ENCODE results near the gene HEPHL1. TPM values are rescaled to one million over a fixed set of nuclear protein-coding genes. Genes with fewer than 3 reads are reported as not detected.

The HEPHL1 gene
- total RNA-seq, 2 donors from 2014 or later: not detected

DNA sequence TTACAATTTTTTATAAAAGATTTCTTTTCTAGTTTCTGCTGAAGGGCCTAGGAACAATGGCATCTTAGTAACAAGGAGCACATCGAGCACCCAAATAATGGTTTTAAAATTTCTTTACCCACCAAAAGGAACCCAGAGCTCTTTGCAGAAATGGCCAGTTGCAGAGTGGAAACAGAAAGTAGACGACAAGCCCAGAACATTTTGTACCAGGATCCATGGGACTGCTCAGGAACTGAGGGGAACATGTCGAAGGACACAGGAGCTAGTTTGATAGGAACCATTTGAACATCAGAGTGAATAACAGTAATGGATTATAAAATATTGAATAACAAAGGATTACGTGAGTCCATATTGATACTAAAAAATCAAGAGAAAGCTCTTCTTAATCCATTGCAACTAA is 124.8 kb downstream of the HEPHL1 start:
- Histone ChIP-seq H3K27me3 (replicated peaks; ENCODE audit: insufficient read depth) (no peaks in the 10 kb centered on the region), H3K27ac (no peak overlapping the region), H3K4me1 (ENCODE audit: control insufficient read depth in 1 of 2, low read depth in 2 of 2) (peaks cover 28 to 67% of the 10 kb centered on the region in 2 donors), H3K9me3 (no peaks in the 10 kb centered on the region), H3K36me3 (no peaks in the 10 kb centered on the region), H3K4me3 (no peak overlapping the region)
- DNase-seq (ENCODE audit: low spot score): no peak
- no peak for ATAC-seq (ENCODE audit: insufficient number of reproducible peaks, low FRiP score, low read depth)
- TF ChIP-seq, protein P1, sequence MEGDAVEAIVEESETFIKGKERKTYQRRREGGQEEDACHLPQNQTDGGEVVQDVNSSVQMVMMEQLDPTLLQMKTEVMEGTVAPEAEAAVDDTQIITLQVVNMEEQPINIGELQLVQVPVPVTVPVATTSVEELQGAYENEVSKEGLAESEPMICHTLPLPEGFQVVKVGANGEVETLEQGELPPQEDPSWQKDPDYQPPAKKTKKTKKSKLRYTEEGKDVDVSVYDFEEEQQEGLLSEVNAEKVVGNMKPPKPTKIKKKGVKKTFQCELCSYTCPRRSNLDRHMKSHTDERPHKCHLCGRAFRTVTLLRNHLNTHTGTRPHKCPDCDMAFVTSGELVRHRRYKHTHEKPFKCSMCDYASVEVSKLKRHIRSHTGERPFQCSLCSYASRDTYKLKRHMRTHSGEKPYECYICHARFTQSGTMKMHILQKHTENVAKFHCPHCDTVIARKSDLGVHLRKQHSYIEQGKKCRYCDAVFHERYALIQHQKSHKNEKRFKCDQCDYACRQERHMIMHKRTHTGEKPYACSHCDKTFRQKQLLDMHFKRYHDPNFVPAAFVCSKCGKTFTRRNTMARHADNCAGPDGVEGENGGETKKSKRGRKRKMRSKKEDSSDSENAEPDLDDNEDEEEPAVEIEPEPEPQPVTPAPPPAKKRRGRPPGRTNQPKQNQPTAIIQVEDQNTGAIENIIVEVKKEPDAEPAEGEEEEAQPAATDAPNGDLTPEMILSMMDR (IDR thresholded peaks at IDR 0.05): no peak

DNA sequence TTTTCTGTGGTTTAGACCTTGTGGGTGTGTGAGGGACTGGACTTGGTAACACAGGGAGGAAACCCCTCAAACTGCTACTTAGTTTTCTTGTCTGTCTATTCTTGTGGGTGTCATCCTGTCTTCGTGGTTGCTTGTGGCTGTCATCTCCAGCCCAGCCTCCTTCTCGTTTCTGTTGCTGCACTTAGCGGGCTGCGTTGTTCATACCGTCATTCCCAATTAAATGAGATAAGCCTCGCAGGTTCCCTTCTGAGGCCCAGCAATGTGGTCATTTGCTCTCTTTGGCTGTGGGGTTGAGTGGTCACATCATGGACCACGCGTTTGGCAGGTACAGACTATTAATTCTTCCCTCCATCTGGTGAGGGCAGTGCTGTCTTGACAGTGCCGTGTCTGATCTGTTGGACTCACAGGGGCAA is 126.3 kb downstream of the HEPHL1 start:
- TF ChIP-seq, protein P1 (IDR thresholded peaks at IDR 0.05): no peak
- Histone ChIP-seq H3K4me1 (ENCODE audit: control insufficient read depth in 1 of 2, low read depth in 2 of 2) (peaks cover 30 to 67% of the 10 kb centered on the region in 2 donors), H3K9me3 (no peaks in the 10 kb centered on the region), H3K36me3 (no peaks in the 10 kb centered on the region), H3K27me3 (replicated peaks; ENCODE audit: insufficient read depth) (no peaks in the 10 kb centered on the region), H3K27ac (no peak overlapping the region), H3K4me3 (no peak overlapping the region)
- no peak for ATAC-seq (ENCODE audit: insufficient number of reproducible peaks, low FRiP score, low read depth)
- no peak for DNase-seq (ENCODE audit: low spot score)

DNA sequence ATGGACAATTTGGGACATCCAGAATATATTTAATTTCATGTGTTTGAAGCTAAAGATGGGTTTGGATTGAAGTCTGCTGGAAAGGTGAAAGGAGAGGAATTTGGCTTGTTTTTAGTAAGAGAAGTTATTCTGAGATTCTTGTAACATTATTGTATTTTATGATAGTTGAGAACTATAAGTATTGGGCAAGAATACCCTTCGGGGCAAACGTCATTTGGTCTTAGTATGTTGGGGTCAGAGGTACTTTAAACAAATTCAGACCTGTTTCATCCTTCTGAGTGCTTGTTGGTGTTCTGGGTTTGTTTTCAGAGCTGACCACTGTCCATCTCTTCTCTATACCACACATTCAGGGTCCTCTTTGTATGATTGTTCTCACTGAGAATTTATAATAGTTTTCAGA is 127.0 kb downstream of the HEPHL1 start:
- peaks cover 32 to 67% of the 10 kb centered on the region in 2 donors for H3K4me1 ChIP-seq (ENCODE audit: control insufficient read depth in 1 of 2, low read depth in 2 of 2)
- H3K4me3 ChIP-seq: no peak overlapping the region
- no peaks in the 10 kb centered on the region for H3K9me3 ChIP-seq
- DNase-seq (ENCODE audit: low spot score) (no peak), ATAC-seq (ENCODE audit: insufficient number of reproducible peaks, low FRiP score, low read depth) (no peak)
- TF ChIP-seq, protein P1 (IDR thresholded peaks at IDR 0.05): no peak
- H3K36me3 ChIP-seq: no peaks in the 10 kb centered on the region
- H3K27me3 ChIP-seq (replicated peaks; ENCODE audit: insufficient read depth): no peaks in the 10 kb centered on the region
- H3K27ac ChIP-seq: no peak overlapping the region

DNA sequence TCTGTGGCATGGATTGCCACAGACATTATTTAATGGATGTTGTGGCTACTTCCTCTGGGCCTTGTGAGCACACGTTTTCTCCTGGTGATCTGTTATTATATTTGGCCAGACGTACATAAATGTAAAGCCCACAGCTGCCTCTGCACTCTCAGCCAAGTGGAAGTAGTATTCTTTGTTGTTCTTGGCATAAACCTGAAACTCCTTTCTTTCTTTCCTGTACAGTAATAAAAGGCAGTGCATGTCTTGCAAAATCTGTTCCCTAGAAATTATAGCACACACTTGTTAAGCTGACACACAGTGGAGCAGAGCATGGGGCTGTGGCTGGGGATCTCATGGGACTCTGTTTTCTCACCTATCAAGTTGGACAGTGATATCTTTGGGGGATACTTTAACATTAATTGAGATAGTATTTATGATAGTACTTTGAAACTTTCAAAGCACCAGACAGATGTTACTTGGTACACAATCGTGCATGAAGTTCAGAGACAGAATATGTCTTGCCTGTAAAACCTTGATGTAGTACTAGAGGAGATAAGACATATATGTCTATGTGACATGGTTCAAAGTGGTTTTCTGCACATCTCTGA is 128.4 kb downstream of the HEPHL1 start:
- H3K27me3 ChIP-seq (replicated peaks; ENCODE audit: insufficient read depth): no peaks in the 10 kb centered on the region
- no peaks in the 10 kb centered on the region for H3K9me3 ChIP-seq
- DNase-seq (ENCODE audit: low spot score) (no peak), ATAC-seq (ENCODE audit: insufficient number of reproducible peaks, low FRiP score, low read depth) (no peak)
- no peak overlapping the region for H3K4me3 ChIP-seq
- no peak overlapping the region for H3K27ac ChIP-seq
- peaks cover 41 to 67% of the 10 kb centered on the region in 2 donors for H3K4me1 ChIP-seq (ENCODE audit: control insufficient read depth in 1 of 2, low read depth in 2 of 2)
- no peaks in the 10 kb centered on the region for H3K36me3 ChIP-seq
- TF ChIP-seq, protein P1 (IDR thresholded peaks at IDR 0.05): no peak

DNA sequence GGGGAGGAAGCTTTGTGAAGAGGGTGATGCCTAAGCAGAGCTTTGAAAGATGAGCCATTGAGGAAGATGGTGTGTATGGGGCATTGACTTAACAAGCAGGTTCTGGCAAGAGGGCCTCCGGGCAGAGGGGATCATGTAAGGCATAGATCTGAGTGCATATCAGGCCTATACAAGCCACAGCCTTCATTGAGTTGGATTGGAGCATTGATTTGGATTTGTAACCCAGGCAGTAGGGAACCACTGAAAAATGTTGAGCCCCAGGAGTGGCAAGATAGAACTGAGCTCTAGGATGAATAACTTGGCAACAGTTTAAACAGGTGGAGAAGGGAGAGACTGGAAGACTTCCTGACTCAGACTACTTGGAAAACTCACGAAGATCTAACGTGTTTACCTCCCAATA is 128.9 kb downstream of the HEPHL1 start:
- peaks cover 43 to 67% of the 10 kb centered on the region in 2 donors for H3K4me1 ChIP-seq (ENCODE audit: control insufficient read depth in 1 of 2, low read depth in 2 of 2)
- no peak for DNase-seq (ENCODE audit: low spot score)
- no peak for ATAC-seq (ENCODE audit: insufficient number of reproducible peaks, low FRiP score, low read depth)
- TF ChIP-seq, protein P1 (IDR thresholded peaks at IDR 0.05): no peak
- H3K36me3 ChIP-seq: no peaks in the 10 kb centered on the region
- H3K9me3 ChIP-seq: no peaks in the 10 kb centered on the region
- H3K27ac ChIP-seq: no peak overlapping the region
- H3K4me3 ChIP-seq: no peak overlapping the region
- no peaks in the 10 kb centered on the region for H3K27me3 ChIP-seq (replicated peaks; ENCODE audit: insufficient read depth)
